ENCODE results near the gene AGPS. TPM values are rescaled to one million over a fixed set of nuclear protein-coding genes. Genes with fewer than 3 reads are reported as not detected.
A peak's percentile ranks its signal among the peaks of the same experiment; 100 is the strongest.

AGPS gene
- total and polyA plus RNA-seq, 9 of the 15 experiments (the other 6 are each of a cell fraction or from before 2014, with no cell fraction given): 15.5 to 211 (median 63.1) TPM

GRCh38 chr2:177552422-177553175, 160.0 kb downstream of the AGPS start (continued):
- TF ChIP-seq MEF2A (IDR thresholded peaks at IDR 0.05; ENCODE audit: control insufficient read depth, low read depth, low read length): no peak
- no peak for TF ChIP-seq SREBF1 (IDR thresholded peaks at IDR 0.05; ENCODE audit: borderline replicate concordance, low read depth, low read length)
- TF ChIP-seq E2F4 (CRISPR knock-in tag; IDR thresholded peaks at IDR 0.05; ENCODE audit: low read depth): no peak
- peak; percentile 95 for TF ChIP-seq FOXJ3 (CRISPR knock-in tag; IDR thresholded peaks at IDR 0.05)
- no peak for TF ChIP-seq SIRT6 (IDR thresholded peaks at IDR 0.05; ENCODE audit: low read depth, low read length)
- TF ChIP-seq JUND (IDR thresholded peaks at IDR 0.05; ENCODE audit: borderline replicate concordance, low read depth, low read length): peak; percentile 30; the same call in 1 of the 2 replicates
- peak; percentile 42; the same call in 2 of the 3 replicates for TF ChIP-seq JUND (tag; IDR thresholded peaks at IDR 0.05; ENCODE audit: borderline replicate concordance, low read depth, low read length)
- peak; percentile 11 to 88 (median 67) for TF ChIP-seq YY1 (IDR thresholded peaks at IDR 0.05; ENCODE audit: borderline replicate concordance in 1 of 3, control insufficient read depth in 1 of 3, extremely low read depth in 1 of 3, insufficient read depth in 3 of 3, insufficient read length in 1 of 3, insufficient replicate concordance in 2 of 3, low read depth in 1 of 3, low read length in 2 of 3)
- TF ChIP-seq RBM14 (IDR thresholded peaks at IDR 0.05; ENCODE audit: borderline replicate concordance, insufficient read depth, low read depth, low read length): 0 out of 2 replicates have a peak, but pooled peaks have one; percentile 72
- TF ChIP-seq, protein P1, sequence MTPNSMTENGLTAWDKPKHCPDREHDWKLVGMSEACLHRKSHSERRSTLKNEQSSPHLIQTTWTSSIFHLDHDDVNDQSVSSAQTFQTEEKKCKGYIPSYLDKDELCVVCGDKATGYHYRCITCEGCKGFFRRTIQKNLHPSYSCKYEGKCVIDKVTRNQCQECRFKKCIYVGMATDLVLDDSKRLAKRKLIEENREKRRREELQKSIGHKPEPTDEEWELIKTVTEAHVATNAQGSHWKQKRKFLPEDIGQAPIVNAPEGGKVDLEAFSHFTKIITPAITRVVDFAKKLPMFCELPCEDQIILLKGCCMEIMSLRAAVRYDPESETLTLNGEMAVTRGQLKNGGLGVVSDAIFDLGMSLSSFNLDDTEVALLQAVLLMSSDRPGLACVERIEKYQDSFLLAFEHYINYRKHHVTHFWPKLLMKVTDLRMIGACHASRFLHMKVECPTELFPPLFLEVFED (CRISPR knock-in tag; conservative IDR thresholded peaks at IDR 0.05): peak; percentile 73; the same call in 1 of the 2 replicates
- TF ChIP-seq XRCC5 (IDR thresholded peaks at IDR 0.05; ENCODE audit: low read depth, low read length): no peak; the same call in 1 of the 2 replicates
- TF ChIP-seq FOXA3 (CRISPR knock-in tag; conservative IDR thresholded peaks at IDR 0.05 in 1 of 2, IDR thresholded peaks at IDR 0.05 in 1 of 2): no peak
- peak; percentile 83 for TF ChIP-seq ZBTB17 (CRISPR knock-in tag; IDR thresholded peaks at IDR 0.05)
- TF ChIP-seq HES1 (IDR thresholded peaks at IDR 0.05; ENCODE audit: low read depth): no peak
- TF ChIP-seq, protein P2, sequence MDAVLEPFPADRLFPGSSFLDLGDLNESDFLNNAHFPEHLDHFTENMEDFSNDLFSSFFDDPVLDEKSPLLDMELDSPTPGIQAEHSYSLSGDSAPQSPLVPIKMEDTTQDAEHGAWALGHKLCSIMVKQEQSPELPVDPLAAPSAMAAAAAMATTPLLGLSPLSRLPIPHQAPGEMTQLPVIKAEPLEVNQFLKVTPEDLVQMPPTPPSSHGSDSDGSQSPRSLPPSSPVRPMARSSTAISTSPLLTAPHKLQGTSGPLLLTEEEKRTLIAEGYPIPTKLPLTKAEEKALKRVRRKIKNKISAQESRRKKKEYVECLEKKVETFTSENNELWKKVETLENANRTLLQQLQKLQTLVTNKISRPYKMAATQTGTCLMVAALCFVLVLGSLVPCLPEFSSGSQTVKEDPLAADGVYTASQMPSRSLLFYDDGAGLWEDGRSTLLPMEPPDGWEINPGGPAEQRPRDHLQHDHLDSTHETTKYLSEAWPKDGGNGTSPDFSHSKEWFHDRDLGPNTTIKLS (IDR thresholded peaks at IDR 0.05; ENCODE audit: borderline replicate concordance, low read depth): peak; percentile 90
- 0 out of 4 replicates have a peak, but pooled peaks of 1 of the 2 experiments have one; percentile 52 for TF ChIP-seq NONO (IDR thresholded peaks at IDR 0.05; ENCODE audit: low read depth in 2 of 2, low read length in 1 of 2)
- TF ChIP-seq ZNF232 (CRISPR knock-in tag; IDR thresholded peaks at IDR 0.05): no peak
- peak; percentile 70 for TF ChIP-seq THAP12 (CRISPR knock-in tag; IDR thresholded peaks at IDR 0.05)
